NCI-H146 (cell line): Measurements from ENCODE around the gene ADAMTSL3.
"Not testable (repeated sequence)": the region's sequence is repeated elsewhere in the genome, so short reads cannot be mapped to it uniquely, and the experiment has no call there.

Experiments used
- DNase-seq: peaks from one replicate; lab custom pipeline; 2025; lab: John Stamatoyannopoulos, UW

Gene ADAMTSL3

DNA sequence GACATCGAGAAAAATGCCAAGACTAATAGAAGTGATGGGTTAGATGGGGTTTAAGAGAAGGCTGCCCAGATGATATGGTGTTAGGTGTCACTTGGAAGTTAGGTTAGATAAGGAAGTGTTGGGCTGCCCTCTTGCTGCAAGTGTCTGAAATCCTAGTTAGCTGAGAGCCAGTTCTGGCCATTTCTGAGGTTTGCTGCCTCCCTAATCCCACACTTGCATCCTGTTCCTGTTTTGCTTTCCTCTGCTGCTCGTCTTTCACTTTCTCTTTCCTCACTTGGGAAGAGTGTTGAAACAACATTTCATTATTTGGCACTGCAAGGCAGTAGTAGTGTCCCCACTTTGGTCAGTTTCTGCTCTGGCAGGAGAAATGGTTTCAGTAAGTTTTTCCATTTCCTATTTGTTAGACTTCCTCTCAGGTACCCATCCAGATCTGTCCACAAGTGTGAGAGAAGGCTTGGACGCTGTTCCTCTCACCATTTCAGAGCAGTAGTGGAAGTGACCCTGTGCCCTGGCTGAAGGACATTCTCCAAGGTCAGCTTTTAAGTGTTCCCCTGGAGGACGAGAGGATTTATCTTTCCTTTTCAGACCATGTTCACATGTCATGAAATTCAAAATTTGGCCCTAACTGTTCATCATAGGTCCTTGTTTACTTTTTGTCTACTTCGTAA, 93.3 kb downstream of the ADAMTSL3 start:
- no peak for DNase-seq

DNA sequence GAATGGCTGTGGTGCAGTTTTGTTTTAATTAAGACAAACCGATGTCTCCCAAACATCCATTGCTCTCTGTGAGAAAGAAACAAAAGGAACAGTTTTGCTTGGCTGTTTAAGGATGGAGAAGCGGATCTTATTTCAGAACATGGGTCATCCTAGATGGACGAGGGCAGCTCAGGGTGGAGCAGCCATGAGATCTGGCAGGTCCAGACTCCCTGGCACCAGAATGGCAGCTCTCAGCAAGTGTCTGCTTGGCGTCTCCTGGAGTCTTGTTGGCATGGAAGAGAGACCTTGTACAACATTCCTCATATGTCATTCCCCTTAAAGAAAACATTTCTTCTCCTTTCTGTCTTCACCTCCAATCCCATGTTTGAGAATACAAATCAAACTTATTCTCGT, 93.8 kb downstream of the ADAMTSL3 start:
- no peak for DNase-seq

DNA sequence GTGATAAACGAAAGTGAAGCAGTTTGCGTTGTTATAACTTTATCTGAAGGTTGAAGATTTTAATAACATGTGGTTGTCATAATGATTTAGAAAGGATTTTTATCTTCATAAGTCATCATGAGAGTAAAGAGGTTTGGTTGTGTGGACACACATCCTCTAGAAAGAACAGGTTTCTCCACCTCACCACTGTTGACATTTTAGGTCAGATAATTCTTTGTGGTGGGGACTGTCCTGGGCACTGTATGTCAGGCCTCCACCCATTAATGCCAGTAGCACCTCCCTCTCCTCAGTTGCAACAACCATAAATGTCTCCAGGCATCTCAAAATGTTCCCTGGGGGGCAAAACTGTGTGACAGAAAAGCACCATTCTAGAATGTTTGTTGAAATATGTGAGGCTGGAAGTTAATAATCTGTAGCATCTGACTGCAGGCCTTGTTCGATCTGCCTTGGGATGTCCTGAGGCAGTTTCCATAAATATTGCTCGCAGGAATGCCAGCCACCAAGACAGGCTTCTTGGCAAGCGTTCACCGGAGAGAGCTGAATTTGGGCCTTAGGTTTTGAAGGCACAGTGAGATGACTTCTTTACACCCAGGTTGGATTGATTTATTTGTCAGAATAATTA, 100.1 kb downstream of the ADAMTSL3 start:
- no peak for DNase-seq

DNA sequence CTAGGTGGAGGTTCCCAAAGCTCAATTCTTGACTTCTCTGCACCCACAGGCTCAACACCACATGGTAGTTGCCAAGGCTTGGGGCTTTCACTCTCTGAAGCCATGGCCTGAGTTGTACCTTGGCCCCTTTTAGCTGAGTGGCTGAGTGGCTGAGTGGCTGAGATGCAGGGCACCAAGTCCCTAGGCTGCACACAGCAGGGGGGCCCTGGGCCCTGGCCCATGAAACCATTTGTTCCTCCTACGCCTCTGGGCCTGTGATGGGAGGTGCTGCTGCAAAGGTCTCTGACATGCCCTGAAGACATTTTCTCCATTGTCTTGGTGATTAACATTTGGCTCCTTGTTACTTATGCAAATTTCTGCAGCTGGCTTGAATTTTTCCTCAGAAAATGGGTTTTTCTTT, 103.4 kb downstream of the ADAMTSL3 start:
- DNase-seq, result not testable (repeated sequence)

DNA sequence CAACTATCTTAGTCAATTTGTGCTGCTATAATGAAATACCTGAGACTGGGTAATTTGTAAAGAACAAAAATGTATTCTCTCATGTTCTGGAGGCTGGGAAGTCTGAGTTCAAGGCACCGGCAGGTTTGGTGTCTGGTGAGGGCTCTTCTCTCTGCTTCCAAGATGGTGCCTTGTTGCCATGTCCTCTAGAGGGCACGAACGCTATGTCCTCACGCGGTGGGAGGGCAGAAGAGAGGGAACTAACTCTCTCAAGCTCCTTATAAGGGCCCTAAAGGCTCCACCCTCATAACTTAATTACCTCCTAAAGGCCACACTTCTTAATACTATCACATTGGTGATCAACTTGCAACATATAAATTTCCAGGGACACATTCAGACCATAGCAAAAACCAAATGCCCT, 108.4 kb downstream of the ADAMTSL3 start:
- DNase-seq, result no peak

DNA sequence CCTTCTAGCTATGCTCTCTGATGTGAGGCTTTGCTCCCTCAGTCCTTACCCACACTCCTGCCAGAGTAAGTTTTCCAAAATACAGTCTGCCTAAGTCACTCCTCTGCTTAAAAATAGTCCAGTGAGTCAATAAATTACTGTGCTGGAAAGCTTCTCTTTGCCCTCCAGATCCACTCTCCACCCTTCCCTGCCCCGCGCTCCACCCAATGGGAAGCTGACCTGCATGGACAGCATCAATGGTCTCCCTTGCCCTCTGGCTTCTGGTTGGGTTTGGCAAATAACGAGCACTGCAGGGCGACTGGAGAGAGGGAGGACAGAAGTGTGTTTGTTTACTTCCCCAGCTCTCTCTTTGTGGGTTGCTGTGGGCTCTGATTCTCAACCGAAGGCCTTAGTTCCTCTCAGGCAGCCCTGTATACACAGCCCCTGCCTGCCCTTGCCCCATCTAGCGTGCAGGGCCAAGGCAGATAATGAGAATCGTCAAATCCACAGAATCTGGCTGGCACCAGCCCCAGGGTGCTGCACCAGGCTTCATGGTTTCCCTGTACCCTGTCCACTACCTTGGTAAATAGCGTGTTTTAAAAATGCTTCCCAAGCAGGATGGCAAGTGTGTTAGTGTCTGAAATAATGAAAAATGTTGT, 110.4 kb downstream of the ADAMTSL3 start:
- no peak for DNase-seq

DNA sequence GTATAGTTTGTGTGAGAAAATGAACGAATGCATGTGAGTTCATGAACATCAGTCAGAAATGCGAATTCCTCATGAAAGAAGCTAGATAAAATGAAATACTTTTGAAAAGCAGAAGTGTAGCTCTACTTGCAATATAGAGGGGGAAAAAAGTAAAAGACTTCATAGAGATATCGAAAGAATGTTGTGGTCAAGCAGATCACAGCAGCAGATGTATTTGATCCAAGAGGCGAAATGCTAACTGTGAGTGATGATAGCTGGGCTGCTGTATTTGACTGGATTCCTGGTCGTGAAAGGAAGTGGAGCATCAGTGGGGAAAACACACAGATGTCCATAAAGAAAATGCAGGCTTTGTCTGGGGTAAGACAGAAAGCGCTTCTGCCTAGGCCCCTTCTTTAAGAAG, 112.4 kb downstream of the ADAMTSL3 start:
- DNase-seq, result no peak

DNA sequence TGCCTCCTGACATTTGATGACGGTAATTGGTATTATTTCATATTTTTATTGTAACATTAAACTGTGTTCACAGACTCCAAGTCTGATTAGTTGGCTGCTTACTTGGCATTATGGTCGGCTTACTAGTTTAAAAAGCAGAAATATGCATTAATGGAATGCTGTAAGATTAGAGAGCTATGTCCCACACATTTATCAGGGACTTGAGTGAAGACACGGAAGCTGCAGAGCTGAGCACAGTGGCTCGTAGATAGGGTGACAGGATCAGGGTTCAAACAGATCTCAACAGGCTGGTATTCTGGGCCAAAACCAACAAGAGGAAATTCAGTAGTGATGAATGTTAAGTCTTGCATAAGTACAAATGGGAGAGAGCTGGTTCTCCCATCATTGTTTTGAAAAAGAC, 113.8 kb downstream of the ADAMTSL3 start:
- no peak for DNase-seq

DNA sequence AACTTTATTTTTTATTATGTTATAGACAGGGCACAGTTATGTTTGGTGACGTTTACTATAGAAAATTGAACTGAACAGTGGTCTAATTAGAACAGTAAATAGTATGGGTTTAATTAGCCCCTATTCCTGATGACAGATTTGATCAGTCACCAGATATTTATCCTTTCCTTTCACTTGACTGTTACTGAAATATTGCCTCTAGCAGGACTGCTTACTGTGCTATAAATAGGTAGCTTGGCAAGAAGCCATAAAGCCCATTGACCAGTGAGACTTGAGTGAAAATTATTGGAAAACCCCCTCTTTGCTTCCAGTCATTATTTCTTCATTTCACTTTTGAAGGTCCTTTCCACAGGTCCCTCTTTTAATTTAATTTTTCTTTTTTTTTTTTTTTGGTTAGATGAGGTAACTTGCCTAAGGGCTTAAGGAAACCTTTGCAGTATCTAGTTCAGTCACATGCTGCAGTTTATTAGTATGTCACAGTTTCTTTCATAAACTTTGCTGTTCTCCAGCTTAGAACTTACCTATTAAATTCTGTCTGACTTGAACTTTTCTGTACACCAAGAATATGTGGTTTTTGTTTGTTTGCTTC, 115.6 kb downstream of the ADAMTSL3 start:
- DNase-seq, result no peak

DNA sequence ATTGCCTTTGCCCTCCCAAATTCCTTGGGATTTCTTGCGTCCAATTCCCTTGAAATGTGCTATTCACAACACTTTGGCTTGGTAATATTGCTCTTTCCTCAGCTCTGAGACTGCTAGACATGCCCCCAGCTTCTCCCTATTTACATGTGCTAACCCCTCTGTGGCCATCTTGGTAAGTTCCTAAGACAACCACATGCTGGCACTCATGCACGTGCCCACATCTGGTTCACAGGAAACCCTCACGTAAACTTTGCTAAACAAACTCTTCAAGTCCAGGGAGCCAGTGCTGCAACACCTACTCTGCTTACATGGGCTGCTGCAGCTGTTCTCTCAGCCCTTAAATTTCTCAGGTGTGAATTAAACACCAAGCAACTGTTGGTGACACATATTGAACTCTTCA, 121.8 kb downstream of the ADAMTSL3 start:
- DNase-seq, result no peak

DNA sequence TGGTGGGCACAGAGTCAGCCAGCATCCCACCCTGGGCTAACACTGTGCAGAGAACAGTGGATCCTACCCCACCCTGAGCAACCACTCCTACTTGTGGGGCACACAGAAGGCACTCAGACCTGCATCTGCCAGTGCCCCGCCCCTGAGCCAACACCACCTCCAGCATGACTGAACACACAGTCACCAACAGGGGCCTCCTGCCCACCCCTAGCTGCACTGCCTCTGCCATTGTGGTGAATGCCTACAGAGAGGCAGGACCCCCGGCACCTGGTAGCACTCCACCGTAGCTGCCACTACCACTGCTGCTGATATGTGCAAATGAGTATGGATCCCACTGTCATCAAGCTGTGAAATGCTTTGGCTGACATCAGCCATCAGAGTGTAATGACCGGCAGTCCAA, 123.1 kb downstream of the ADAMTSL3 start:
- DNase-seq, result no peak

DNA sequence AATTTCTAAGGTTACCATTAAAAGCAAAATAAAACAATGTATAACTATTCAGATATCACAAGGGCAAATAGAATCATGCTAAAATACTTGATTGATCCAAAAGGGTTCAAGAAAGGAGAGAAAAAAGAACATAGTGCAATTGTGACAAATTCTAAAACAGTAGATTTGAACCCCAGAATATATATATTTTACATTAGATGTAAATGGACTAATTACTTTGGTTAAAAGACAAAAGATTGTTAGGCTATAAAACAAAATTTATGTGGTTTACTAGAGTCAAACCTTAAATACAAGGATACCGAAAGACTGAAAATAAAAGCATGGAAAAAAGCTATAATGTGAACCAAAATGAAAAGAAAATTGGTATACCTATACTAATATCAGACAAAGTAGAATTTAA, 129.3 kb downstream of the ADAMTSL3 start:
- DNase-seq, result no peak

DNA sequence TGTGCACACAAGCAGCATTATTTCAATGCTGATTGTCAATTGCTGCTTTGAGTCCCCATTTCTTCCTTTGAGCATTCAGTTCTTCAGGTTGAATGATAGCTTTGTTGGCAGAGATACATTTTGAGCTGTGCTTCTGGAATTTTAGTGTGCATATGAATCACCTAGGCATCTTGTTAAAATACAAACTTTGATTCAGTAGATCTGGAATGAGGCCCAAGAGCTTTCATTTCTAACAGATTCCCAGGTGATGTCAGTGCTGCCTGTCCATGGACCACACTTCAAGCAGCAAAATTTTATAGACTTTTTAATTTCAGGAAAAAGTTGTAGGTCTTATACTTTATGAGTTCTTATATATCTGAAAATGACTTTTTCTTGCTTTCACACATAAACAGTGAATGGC, 131.1 kb downstream of the ADAMTSL3 start:
- no peak for DNase-seq

DNA sequence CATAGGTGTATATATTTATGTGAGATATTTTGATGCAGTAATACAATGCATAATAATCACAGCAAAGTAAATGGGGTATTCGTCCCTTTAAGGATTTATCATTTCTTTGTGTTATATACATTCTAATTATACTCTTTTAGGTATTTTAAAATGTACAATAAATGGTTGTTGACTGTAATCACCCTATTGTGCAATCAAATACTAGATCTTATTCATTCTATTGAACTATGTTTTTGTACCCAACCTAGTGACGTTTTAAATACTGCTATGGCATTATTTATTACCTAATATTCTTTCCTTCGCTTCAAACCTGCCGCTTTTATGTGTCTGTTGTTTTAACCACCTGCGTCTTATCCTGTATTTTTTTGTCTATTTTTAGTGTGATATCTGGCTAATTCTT, 132.4 kb downstream of the ADAMTSL3 start:
- no peak for DNase-seq

DNA sequence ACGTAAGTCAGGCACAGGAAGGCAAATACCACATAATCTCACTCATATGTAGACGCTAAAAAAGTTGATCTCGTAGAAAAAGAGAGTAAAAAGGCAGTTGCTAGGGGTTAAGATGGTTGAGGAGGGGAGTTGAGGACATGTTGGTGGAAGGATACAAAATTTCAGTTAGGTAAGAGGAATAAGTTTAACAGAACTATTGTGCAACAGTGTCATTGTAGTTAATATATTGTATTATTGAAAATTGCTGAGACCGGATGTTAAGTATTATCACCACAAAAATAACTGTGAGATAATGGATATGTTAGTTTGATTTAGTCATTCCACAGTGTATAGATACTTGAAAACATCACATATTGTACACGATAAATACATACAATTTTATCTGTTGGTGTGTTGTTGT, 139.1 kb downstream of the ADAMTSL3 start:
- DNase-seq, result no peak

DNA sequence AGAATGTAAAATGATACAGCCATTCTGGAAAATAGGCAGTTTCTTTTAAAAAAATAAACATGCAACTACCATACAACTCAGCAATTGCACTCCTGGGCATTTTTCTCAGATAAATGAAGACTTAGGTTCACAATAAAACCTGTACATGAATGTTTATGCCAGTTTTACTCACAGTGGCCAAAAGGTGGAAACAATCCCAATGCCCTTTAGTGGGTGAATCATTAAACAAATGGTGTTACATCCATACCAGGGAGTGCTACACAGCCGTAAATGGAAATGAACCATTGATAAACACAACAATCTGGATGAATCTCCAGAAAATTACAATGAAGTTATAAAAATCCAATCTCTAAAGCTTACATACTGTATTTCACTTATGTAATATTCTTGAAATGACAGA, 140.3 kb downstream of the ADAMTSL3 start:
- no peak for DNase-seq

DNA sequence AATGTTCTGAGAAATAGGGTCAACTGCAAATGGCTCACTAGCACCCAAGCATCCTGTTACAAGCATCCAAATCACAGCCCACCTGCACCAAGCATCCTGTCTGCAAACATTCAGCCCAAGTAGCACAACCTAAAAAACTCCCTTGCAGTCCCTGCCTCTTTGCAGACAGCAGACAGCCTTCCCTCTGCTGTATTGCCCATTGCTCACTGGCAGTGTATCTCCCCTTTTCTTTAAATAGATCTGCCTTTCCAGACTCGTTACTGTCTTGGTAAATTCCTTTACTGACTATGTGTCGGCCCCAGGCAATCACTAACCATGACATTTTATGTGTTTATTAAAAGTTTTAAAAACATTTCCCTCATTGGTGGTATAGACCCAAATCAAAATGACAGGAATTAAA, 155.4 kb downstream of the ADAMTSL3 start:
- DNase-seq, result no peak

DNA sequence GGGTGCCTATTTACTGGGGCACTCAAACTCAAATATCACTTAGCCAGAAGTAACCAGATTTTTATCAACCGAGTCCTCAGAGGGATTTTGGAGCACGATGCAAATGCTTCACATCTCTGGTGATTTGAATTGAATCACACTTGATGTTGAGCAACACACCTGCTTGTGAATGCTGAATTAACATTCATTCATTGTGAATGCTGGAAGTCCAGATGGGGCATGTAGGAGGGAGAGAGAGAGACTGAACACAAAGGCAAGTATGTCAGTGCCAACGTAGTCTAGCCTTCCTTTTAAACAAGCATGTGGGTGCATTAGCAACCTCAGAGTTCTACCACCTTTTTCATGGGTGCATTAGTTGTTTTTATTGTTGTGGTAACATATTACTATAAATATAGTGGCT, 156.2 kb downstream of the ADAMTSL3 start:
- DNase-seq, result no peak

DNA sequence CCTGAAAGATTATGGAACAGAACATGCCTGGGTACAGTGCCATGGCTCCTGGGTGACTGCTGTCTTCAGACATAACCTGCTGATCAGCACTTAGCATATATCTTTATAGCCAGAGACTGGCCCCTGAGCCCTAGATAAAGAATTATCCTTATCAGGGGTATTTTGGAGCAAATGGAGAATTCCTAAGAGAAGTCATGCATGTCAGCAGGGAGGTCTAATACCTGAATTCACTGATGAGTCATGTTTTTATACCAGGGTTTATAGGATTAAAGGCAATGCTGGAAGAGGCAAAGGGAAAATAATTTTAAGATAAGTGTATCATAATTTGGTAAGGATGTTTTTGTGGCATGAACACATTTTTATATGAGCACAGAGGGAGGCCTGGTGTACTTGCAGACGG, 159.8 kb downstream of the ADAMTSL3 start:
- no peak for DNase-seq

DNA sequence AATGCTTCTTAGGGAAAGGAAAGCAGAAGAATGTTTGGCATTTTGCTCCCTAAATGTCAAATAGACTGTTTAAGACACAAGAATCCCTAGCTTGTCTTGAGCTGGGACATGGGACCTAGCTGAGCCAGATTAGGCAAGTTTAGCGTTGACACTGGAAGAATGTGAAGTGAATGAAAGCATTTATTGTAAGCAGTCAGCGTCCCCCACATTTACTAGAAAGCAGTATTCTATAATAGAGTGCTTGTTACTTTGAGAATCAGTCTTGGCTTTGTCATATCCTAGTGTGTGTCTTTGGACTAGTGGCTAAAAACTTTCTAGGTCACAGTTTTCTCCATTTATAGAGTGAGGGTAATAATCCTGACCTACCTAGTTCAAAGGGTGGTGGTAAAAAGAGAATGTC, 161.6 kb downstream of the ADAMTSL3 start:
- no peak for DNase-seq

DNA sequence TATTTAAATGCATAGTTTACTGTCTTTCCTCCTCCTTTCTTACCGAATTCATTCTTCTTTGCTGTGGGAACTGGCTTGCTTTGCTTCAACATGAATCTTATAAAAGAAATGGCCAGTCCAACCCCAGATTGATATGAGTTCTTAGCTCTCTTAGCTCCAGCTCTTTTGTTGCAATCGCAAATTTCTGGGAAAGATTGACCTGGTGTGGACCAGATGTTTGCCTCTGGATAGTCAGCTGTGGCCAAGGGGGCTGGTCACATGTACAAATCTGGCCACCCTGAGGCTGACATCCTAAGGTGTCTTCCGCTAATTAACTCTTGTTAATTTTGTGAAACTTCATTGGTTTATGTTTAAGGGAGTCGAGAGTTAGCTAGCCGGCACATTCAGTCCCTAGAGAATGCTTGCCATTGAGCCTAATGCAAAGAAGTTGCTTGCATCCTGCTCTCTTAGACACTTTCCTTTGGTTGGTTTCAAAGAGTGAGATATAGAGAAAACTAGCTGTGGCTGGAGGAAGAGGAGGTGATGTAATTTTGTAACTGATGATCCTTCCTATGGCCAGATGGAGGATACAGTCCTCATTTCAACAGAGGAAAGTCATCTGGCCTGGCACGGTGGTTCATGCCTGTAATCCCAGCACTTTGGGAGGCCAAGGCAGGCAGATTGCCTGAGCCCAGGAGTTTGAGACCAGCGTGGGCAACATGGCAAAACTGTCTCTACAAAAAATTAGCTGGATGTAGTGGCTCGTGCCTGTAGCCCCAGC, 162.4 kb downstream of the ADAMTSL3 start:
- DNase-seq, result no peak

DNA sequence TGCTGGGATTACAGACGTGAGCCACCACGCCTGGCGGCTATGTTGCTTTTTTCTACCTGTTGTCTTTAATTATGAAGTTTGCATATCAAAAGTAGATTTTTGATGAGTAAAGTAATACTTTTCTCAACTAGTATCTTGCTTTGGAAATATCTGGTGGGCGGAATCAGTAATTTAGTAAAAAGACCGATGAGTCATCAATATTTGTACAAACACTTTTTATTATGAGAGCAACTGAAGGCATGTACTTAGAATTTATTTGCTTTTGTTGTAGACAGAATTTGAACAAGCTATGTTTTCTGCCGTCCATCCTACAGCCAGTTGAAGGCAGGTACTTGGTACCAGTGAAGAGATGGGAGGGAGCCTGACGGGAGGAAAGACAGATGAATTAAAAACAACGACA, 164.7 kb downstream of the ADAMTSL3 start:
- DNase-seq, result no peak

DNA sequence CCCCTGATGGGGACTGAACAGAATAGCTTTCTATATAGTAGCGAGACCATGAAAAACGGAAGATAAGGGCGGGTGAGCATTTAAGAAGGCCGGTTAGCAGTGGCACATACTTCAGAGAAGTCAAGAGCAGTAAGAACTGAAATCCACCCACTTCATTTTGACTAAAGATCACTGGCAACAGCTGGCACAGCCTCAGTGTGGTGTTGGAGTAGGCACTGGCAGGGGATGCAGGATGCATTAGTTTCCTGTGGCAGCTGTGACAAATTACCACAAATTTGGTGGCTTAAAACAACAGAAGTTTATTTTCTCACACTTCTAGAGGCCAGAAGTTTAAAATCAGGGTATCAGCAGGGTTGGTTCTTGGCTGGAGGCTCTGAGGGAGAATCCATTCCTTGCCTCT, 176.5 kb downstream of the ADAMTSL3 start:
- DNase-seq, result no peak
